ENCODE results near the gene CAPN11. TPM values are rescaled to one million over a fixed set of nuclear protein-coding genes. Genes with fewer than 3 reads are reported as not detected.
A peak's percentile ranks its signal among the peaks of the same experiment; 100 is the strongest.

Gene CAPN11
- total and polyA plus RNA-seq, 9 of the 15 experiments (the other 6 are each of a cell fraction or from before 2014, with no cell fraction given) = 0.03 to 0.61 (median 0.17) TPM; not detected in 1

DNA sequence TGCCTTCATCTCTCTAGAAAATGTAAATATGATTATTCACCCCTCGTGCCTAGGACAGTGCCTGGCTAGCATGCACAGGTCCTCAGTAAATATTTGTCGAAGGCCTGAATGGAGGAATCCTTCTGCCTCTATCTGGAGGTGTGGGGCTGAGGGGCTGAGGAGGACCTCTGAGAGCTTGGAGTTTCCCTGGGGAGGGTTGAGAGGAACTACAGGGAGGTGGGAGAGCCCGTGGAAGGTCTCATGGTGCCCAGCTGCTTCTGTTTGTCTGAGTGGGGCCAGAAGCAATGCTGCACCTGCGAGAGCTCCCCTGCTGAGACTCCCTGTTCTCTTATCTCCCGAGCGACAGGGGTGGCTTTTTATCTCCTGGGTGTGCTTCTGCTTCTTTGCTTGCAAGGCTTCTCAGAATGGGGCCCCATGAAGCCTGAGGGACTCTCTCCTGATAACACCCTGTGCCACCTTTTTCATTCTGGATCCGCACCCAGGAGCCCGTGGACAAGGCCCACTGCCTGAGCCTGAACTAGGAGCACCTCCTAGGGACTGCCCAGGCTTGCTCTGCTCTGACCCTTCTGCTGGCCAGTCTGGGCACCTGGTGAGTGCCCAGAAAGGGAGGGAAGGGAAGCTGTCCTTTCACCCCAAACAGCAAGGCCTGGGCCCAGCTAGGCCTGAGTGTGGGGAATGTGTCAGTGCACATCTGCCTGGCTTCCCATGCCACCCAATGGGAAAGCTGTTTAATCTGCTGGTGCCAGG is 67.1 kb downstream of the CAPN11 start (continued):
- TF ChIP-seq RBFOX2 (IDR thresholded peaks at IDR 0.05; ENCODE audit: low read depth, low read length) (peak; percentile 31; the same call in 1 of the 2 replicates), PPARD (CRISPR knock-in tag; IDR thresholded peaks at IDR 0.05) (no peak), ZNF143 (CRISPR knock-in tag; IDR thresholded peaks at IDR 0.05) (no peak), ZNF134 (CRISPR knock-in tag; conservative IDR thresholded peaks at IDR 0.05) (0 out of 2 replicates have a peak, but pooled peaks have one; percentile 38), ZFP1 (CRISPR knock-in tag; IDR thresholded peaks at IDR 0.05) (no peak), ZNF639 (CRISPR knock-in tag; conservative IDR thresholded peaks at IDR 0.05 in 1 of 2, IDR thresholded peaks at IDR 0.05 in 1 of 2) (peak in 1 of 2 experiments; percentile 91; a peak in 2 of 4 replicates), POLR2A (conservative IDR thresholded peaks at IDR 0.05) (no peak), NCOA1 (IDR thresholded peaks at IDR 0.05; ENCODE audit: low read depth) (peak; percentile 67; the same call in 1 of the 2 replicates), RNF2 (IDR thresholded peaks at IDR 0.05) (peak; percentile 94), ZBTB43 (CRISPR knock-in tag; IDR thresholded peaks at IDR 0.05) (no peak), XRCC5 (IDR thresholded peaks at IDR 0.05; ENCODE audit: low read depth, low read length) (peak; percentile 69; the same call in 1 of the 2 replicates), SREBF2 (CRISPR knock-in tag; IDR thresholded peaks at IDR 0.05) (no peak), ZKSCAN8 (CRISPR knock-in tag; IDR thresholded peaks at IDR 0.05) (no peak; the same call in 1 of the 2 replicates), MCM2 (IDR thresholded peaks at IDR 0.05; ENCODE audit: low read depth) (no peak), KDM1A (IDR thresholded peaks at IDR 0.05) (peak; percentile 89 to 91), HNRNPK (IDR thresholded peaks at IDR 0.05; ENCODE audit: low read depth, low read length, poor library complexity, severe bottlenecking) (no peak), NFIX (CRISPR knock-in tag; IDR thresholded peaks at IDR 0.05; ENCODE audit: low read depth) (no peak)
- TF ChIP-seq, protein P1, sequence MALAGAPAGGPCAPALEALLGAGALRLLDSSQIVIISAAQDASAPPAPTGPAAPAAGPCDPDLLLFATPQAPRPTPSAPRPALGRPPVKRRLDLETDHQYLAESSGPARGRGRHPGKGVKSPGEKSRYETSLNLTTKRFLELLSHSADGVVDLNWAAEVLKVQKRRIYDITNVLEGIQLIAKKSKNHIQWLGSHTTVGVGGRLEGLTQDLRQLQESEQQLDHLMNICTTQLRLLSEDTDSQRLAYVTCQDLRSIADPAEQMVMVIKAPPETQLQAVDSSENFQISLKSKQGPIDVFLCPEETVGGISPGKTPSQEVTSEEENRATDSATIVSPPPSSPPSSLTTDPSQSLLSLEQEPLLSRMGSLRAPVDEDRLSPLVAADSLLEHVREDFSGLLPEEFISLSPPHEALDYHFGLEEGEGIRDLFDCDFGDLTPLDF (CRISPR knock-in tag; IDR thresholded peaks at IDR 0.05) = no peak; the same call in 1 of the 2 replicates
- TF ChIP-seq, protein P2, sequence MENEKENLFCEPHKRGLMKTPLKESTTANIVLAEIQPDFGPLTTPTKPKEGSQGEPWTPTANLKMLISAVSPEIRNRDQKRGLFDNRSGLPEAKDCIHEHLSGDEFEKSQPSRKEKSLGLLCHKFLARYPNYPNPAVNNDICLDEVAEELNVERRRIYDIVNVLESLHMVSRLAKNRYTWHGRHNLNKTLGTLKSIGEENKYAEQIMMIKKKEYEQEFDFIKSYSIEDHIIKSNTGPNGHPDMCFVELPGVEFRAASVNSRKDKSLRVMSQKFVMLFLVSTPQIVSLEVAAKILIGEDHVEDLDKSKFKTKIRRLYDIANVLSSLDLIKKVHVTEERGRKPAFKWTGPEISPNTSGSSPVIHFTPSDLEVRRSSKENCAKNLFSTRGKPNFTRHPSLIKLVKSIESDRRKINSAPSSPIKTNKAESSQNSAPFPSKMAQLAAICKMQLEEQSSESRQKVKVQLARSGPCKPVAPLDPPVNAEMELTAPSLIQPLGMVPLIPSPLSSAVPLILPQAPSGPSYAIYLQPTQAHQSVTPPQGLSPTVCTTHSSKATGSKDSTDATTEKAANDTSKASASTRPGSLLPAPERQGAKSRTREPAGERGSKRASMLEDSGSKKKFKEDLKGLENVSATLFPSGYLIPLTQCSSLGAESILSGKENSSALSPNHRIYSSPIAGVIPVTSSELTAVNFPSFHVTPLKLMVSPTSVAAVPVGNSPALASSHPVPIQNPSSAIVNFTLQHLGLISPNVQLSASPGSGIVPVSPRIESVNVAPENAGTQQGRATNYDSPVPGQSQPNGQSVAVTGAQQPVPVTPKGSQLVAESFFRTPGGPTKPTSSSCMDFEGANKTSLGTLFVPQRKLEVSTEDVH (IDR thresholded peaks at IDR 0.05; ENCODE audit: low read depth, partially characterized antibody) = no peak
- TF ChIP-seq, protein P3, sequence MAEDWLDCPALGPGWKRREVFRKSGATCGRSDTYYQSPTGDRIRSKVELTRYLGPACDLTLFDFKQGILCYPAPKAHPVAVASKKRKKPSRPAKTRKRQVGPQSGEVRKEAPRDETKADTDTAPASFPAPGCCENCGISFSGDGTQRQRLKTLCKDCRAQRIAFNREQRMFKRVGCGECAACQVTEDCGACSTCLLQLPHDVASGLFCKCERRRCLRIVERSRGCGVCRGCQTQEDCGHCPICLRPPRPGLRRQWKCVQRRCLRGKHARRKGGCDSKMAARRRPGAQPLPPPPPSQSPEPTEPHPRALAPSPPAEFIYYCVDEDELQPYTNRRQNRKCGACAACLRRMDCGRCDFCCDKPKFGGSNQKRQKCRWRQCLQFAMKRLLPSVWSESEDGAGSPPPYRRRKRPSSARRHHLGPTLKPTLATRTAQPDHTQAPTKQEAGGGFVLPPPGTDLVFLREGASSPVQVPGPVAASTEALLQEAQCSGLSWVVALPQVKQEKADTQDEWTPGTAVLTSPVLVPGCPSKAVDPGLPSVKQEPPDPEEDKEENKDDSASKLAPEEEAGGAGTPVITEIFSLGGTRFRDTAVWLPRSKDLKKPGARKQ (CRISPR knock-in tag; IDR thresholded peaks at IDR 0.05) = no peak

Data from K562 (cell line).